Measurements from ENCODE around the gene SNX32.
"Not testable (repeated sequence)": the region's sequence is repeated elsewhere in the genome, so short reads cannot be mapped to it uniquely, and the experiment has no call there.

Gene SNX32

GRCh38 chr11:65817312-65817834, 16.4 kb upstream of the SNX32 start:
- in situ Hi-C loops (cut with HindIII; ENCODE audit: low pct_ligation_motif_present, low pct_unique_long_range_greater_than_20kb, low sequenced_read_pairs), result no loop called here
- DNase-seq, result peak; percentile 1

- in situ Hi-C loops (cut with HindIII; ENCODE audit: low pct_ligation_motif_present, low pct_unique_long_range_greater_than_20kb, low sequenced_read_pairs), result no loop called here
- DNase-seq, result peak; percentile 84
Measured at GRCh38 chr11:65817835-65818680, 15.7 kb upstream of the SNX32 start.

- no peak for DNase-seq
- in situ Hi-C loops (cut with HindIII; ENCODE audit: low pct_ligation_motif_present, low pct_unique_long_range_greater_than_20kb, low sequenced_read_pairs), result no loop called here
Measured at GRCh38 chr11:65821107-65821506, 12.7 kb upstream of the SNX32 start.

GRCh38 chr11:65822776-65823528, 10.8 kb upstream of the SNX32 start:
- in situ Hi-C loops (cut with HindIII; ENCODE audit: low pct_ligation_motif_present, low pct_unique_long_range_greater_than_20kb, low sequenced_read_pairs), result no loop called here
- DNase-seq, result no peak

- in situ Hi-C loops (cut with HindIII; ENCODE audit: low pct_ligation_motif_present, low pct_unique_long_range_greater_than_20kb, low sequenced_read_pairs), result no loop called here
- no peak for DNase-seq
Measured at GRCh38 chr11:65826984-65827735, 6.6 kb upstream of the SNX32 start.

- in situ Hi-C loops (cut with HindIII; ENCODE audit: low pct_ligation_motif_present, low pct_unique_long_range_greater_than_20kb, low sequenced_read_pairs), result no loop called here
- DNase-seq, result no peak
Measured at GRCh38 chr11:65829459-65829858, 4.3 kb upstream of the SNX32 start.

- DNase-seq; in situ Hi-C loops (cut with HindIII; ENCODE audit: low pct_ligation_motif_present, low pct_unique_long_range_greater_than_20kb, low sequenced_read_pairs): not testable (repeated sequence)
Measured at GRCh38 chr11:65832231-65832630, 1.5 kb upstream of the SNX32 start.

- DNase-seq, result no peak
- in situ Hi-C loops (cut with HindIII; ENCODE audit: low pct_ligation_motif_present, low pct_unique_long_range_greater_than_20kb, low sequenced_read_pairs), result no loop called here
Measured at GRCh38 chr11:65834202-65834601, 439 bp downstream of the SNX32 start.

GRCh38 chr11:65842144-65842543, 8.4 kb downstream of the SNX32 start:
- no peak for DNase-seq
- in situ Hi-C loops (cut with HindIII; ENCODE audit: low pct_ligation_motif_present, low pct_unique_long_range_greater_than_20kb, low sequenced_read_pairs), result no loop called here

GRCh38 chr11:65843811-65844210, 10.0 kb downstream of the SNX32 start:
- DNase-seq, result no peak
- in situ Hi-C loops (cut with HindIII; ENCODE audit: low pct_ligation_motif_present, low pct_unique_long_range_greater_than_20kb, low sequenced_read_pairs), result no loop called here

- no peak for DNase-seq
- in situ Hi-C loops (cut with HindIII; ENCODE audit: low pct_ligation_motif_present, low pct_unique_long_range_greater_than_20kb, low sequenced_read_pairs), result no loop called here
Measured at GRCh38 chr11:65844231-65844872, 10.6 kb downstream of the SNX32 start.

GRCh38 chr11:65847746-65848145, 14.0 kb downstream of the SNX32 start:
- no peak for DNase-seq
- in situ Hi-C loops (cut with HindIII; ENCODE audit: low pct_ligation_motif_present, low pct_unique_long_range_greater_than_20kb, low sequenced_read_pairs), result no loop called here

GRCh38 chr11:65848693-65849092, 14.9 kb downstream of the SNX32 start:
- DNase-seq; in situ Hi-C loops (cut with HindIII; ENCODE audit: low pct_ligation_motif_present, low pct_unique_long_range_greater_than_20kb, low sequenced_read_pairs): not testable (repeated sequence)

GRCh38 chr11:65849366-65849765, 15.6 kb downstream of the SNX32 start:
- DNase-seq, result no peak
- in situ Hi-C loops (cut with HindIII; ENCODE audit: low pct_ligation_motif_present, low pct_unique_long_range_greater_than_20kb, low sequenced_read_pairs), result no loop called here

- in situ Hi-C loops (cut with HindIII; ENCODE audit: low pct_ligation_motif_present, low pct_unique_long_range_greater_than_20kb, low sequenced_read_pairs), result no loop called here
- DNase-seq, result no peak
Measured at GRCh38 chr11:65849771-65850216, 16.0 kb downstream of the SNX32 start.

- no peak for DNase-seq
Measured at GRCh38 chr11:65850217-65851082, 16.7 kb downstream of the SNX32 start.

GRCh38 chr11:65851083-65851579, 17.4 kb downstream of the SNX32 start:
- in situ Hi-C loops (cut with HindIII; ENCODE audit: low pct_ligation_motif_present, low pct_unique_long_range_greater_than_20kb, low sequenced_read_pairs), result no loop called here
- DNase-seq, result peak; percentile 29

More at GRCh38 chr11:65850217-65851082, 16.7 kb downstream of the SNX32 start:
- in situ Hi-C loops (cut with HindIII; ENCODE audit: low pct_ligation_motif_present, low pct_unique_long_range_greater_than_20kb, low sequenced_read_pairs), result no loop called here
